ENCODE results near the gene PTPRO. TPM values are rescaled to one million over a fixed set of nuclear protein-coding genes. Genes with fewer than 3 reads are reported as not detected.

PTPRO gene
- polyA plus RNA-seq, 2 of the 4 experiments (the other 2 are of a cell fraction), result 0.04 TPM; not detected in 1

DNA sequence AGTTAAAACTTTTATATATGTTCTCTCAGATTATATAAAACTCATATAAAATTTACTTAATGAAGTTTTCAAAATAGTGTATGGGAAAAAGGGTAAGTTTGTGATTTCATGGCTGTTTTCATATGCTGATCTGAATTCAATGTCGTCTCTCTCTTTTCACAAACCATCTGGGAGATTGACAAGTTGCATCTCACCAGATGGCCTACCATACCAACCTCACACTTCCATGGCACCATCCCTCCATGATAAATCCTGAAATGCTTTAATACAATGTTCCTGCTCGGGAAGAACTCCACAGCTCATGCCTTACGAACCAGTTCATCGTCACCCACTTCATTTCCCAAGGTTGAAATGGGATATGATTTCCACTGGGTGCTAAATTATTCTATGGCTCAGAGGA, 22.3 kb downstream of the PTPRO start (continued):
- TF ChIP-seq CTCF (IDR thresholded peaks at IDR 0.05), result no peak

DNA sequence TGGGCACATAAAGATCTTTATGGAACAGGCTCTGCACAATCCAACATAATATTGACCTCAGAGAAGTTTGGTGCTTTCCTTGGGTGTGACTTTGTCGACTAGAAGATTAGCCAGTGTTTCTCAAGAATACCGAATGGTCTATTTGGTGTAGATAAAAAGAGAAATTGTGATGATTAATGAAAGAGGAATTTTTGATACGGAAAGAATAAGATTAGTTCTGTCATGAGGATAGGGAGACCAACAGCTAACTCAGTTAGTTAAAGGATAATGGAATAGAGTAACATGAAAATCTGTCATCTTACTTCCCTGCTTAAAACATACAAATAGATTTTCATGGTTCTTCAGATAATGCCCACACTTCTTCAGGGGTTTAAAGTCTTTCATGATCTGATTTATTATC, 24.2 kb downstream of the PTPRO start:
- ChIA-PET POLR2A (no interaction called here), CTCF (no interaction called here)
- no peak overlapping the region for H3K27ac ChIP-seq
- TF ChIP-seq CEBPB (IDR thresholded peaks at IDR 0.05) (no peak), NR3C1 (IDR thresholded peaks at IDR 0.05) (no peak), CHD4 (IDR thresholded peaks at IDR 0.05; ENCODE audit: borderline replicate concordance) (no peak), RNF2 (IDR thresholded peaks at IDR 0.05; ENCODE audit: borderline replicate concordance, low read depth) (no peak), BCL3 (IDR thresholded peaks at IDR 0.05) (no peak), FOSL2 (IDR thresholded peaks at IDR 0.05) (no peak), FOSL2 (CRISPR knock-in tag; IDR thresholded peaks at IDR 0.05) (no peak), FOXS1 (CRISPR knock-in tag; IDR thresholded peaks at IDR 0.05) (no peak), TP53 (CRISPR knock-in tag; IDR thresholded peaks at IDR 0.05) (no peak), EHMT2 (IDR thresholded peaks at IDR 0.05; ENCODE audit: low read depth) (no peak), ESRRA (IDR thresholded peaks at IDR 0.05; ENCODE audit: borderline replicate concordance, low read length) (no peak), MAX (IDR thresholded peaks at IDR 0.05) (no peak), HEYL (CRISPR knock-in tag; IDR thresholded peaks at IDR 0.05) (no peak), ELK1 (IDR thresholded peaks at IDR 0.05; ENCODE audit: low read depth, low read length) (no peak), KDM5A (IDR thresholded peaks at IDR 0.05) (no peak), RFX5 (IDR thresholded peaks at IDR 0.05) (no peak), NPAS2 (CRISPR knock-in tag; IDR thresholded peaks at IDR 0.05; ENCODE audit: borderline replicate concordance) (no peak), GATA3 (IDR thresholded peaks at IDR 0.05; ENCODE audit: borderline replicate concordance) (no peak), USF2 (IDR thresholded peaks at IDR 0.05) (no peak), HDAC2 (IDR thresholded peaks at IDR 0.05) (no peak), KDM1A (IDR thresholded peaks at IDR 0.05; ENCODE audit: low read depth) (no peak)
- H3K4me1 ChIP-seq, result no peaks in the 10 kb centered on the region
- FAIRE-seq (no peak), ATAC-seq (no peak), DNase-seq (ENCODE audit: low read depth in 1 of 2, low spot score in 1 of 2) (no peak)
- no peak overlapping the region for H3K4me2 ChIP-seq
- H3K4me3 ChIP-seq, result no peak overlapping the region
- WGBS (ENCODE audit: missing lambda C conversion rate), result under 1% methylated on average over 3 of the region's 3 CpGs
- no peaks in the 10 kb centered on the region for H3K9me3 ChIP-seq

- CTCF ChIA-PET, result no interaction called here
- H3K4me1 ChIP-seq, result no peaks in the 10 kb centered on the region
- no peak for ATAC-seq
- WGBS (ENCODE audit: missing lambda C conversion rate), result 32% methylated on average over 1 of the region's 1 CpG
- H3K4me2 ChIP-seq, result no peak overlapping the region
- POLR2A ChIA-PET, result no interaction called here
- no peak overlapping the region for H3K27ac ChIP-seq
- H3K4me3 ChIP-seq, result no peak overlapping the region
- no peak for FAIRE-seq
- no peak for DNase-seq (ENCODE audit: low read depth in 1 of 2, low spot score in 1 of 2)
- H3K9me3 ChIP-seq, result no peaks in the 10 kb centered on the region
- no peak for TF ChIP-seq JUN (IDR thresholded peaks at IDR 0.05)
- no peak for TF ChIP-seq MAX (IDR thresholded peaks at IDR 0.05)
- TF ChIP-seq HMGXB4 (CRISPR knock-in tag; IDR thresholded peaks at IDR 0.05; ENCODE audit: borderline replicate concordance), result no peak
- TF ChIP-seq EHF (CRISPR knock-in tag; IDR thresholded peaks at IDR 0.05), result no peak
- no peak for TF ChIP-seq RFX5 (IDR thresholded peaks at IDR 0.05)
- TF ChIP-seq RARB (CRISPR knock-in tag; IDR thresholded peaks at IDR 0.05), result no peak
- no peak for TF ChIP-seq RAD21 (conservative IDR thresholded peaks at IDR 0.05 in 1 of 2, IDR thresholded peaks at IDR 0.05 in 1 of 2)
- no peak for TF ChIP-seq FOSL2 (IDR thresholded peaks at IDR 0.05)
- TF ChIP-seq FOSL2 (CRISPR knock-in tag; IDR thresholded peaks at IDR 0.05), result no peak
- TF ChIP-seq ZFP36 (IDR thresholded peaks at IDR 0.05; ENCODE audit: borderline replicate concordance, partially characterized antibody), result no peak
- TF ChIP-seq PHF8 (IDR thresholded peaks at IDR 0.05; ENCODE audit: borderline replicate concordance, low read depth), result no peak
- TF ChIP-seq FOXS1 (CRISPR knock-in tag; IDR thresholded peaks at IDR 0.05), result no peak
- no peak for TF ChIP-seq BHLHE40 (IDR thresholded peaks at IDR 0.05; ENCODE audit: low read depth, low read length)
- no peak for TF ChIP-seq CBX2 (IDR thresholded peaks at IDR 0.05; ENCODE audit: borderline replicate concordance, low read depth)
Observed at GRCh38 chr12:15350643-15351042, 28.3 kb downstream of the PTPRO start.

Data from A549 (cell line).